Stomach smooth muscle (tissue), 2 donors: Measurements from ENCODE around the gene EPB41L3.

Source experiments
- H3K27ac ChIP-seq: one replicate; pipeline ENCODE4 v1.7.0; 2013; ENCODE audit warnings: mild to moderate bottlenecking, low read length, inconsistent platforms
- H3K27me3 ChIP-seq, 2 donors: one replicate each; pipeline ENCODE4 v1.7.0; 2013; ENCODE audit warnings: low read length in 2 of 2; ENCODE audit not compliant: insufficient read depth in 2 of 2, control insufficient read depth in 1 of 2
- H3K36me3 ChIP-seq, 2 donors: one replicate each; pipeline ENCODE4 v1.7.0; 2013; ENCODE audit warnings: low read length in 2 of 2; ENCODE audit not compliant: control insufficient read depth in 2 of 2, insufficient read depth in 2 of 2
- H3K4me1 ChIP-seq: one replicate; pipeline ENCODE4 v1.7.0; 2013; ENCODE audit warnings: low read length; ENCODE audit not compliant: control insufficient read depth, insufficient read depth
- H3K4me3 ChIP-seq, 2 donors: one replicate each; pipeline ENCODE4 v1.7.0; 2013; ENCODE audit warnings: low read length in 2 of 2
- H3K9ac ChIP-seq, 2 donors: one replicate each; pipeline ENCODE4 v1.7.0; 2013; ENCODE audit warnings: low read length in 2 of 2, mild to moderate bottlenecking in 1 of 2
- H3K9me3 ChIP-seq, 2 donors: one replicate each; pipeline ENCODE4 v1.7.0; 2013; ENCODE audit warnings: low read length in 2 of 2; ENCODE audit not compliant: control insufficient read depth in 2 of 2
- donor health status: healthy.
- donor health status: Pancreatic carcinoma.

EPB41L3 gene

DNA sequence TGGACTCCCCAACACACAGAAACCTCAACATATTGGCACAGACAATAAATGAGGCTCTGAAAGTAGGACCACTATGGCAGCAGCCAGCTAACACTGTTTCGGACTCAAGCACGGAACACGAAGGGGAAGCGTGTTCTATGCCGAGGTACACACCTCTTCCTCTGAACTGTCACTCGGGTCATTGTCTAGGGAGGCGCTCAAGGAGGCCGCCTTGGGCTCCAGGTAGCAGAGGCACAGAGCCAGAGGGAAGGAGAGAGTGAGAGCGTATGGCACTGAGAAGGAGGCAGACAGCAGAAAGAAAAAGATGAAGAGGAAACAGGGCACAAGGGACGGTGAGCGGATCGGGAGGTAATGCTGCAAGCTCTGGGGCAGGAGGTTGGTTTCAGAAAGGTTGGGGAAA is 128.1 kb downstream of the EPB41L3 start:
- no peaks in the 10 kb centered on the region for H3K9me3 ChIP-seq
- H3K36me3 ChIP-seq: peaks cover 0 to 2% of the 10 kb centered on the region in 2 donors
- H3K4me3 ChIP-seq: no peak overlapping the region
- H3K27ac ChIP-seq: no peak overlapping the region
- no peak overlapping the region for H3K9ac ChIP-seq
- no peaks in the 10 kb centered on the region for H3K27me3 ChIP-seq
- H3K4me1 ChIP-seq: no peaks in the 10 kb centered on the region

DNA sequence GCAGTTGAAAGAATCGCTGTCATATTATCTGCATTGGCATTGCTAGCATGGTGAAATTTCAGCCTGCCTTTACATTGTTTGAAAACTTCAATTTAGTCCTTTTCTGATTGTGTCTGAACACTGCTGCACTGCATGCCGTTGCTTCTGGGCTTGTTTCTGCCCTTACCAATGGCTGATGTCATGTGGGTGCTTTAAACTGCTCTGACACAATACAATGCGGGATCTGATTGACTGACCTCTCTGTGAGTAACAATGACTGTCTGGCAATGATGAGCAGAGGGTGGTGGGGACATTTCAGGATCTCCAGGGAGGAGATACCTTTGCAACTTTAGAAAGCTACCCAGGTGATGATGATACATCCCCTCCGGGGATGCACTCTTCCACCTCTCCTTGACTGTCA is 128.8 kb downstream of the EPB41L3 start:
- Histone ChIP-seq H3K27me3 (no peaks in the 10 kb centered on the region), H3K9ac (no peak overlapping the region), H3K4me3 (no peak overlapping the region), H3K9me3 (no peaks in the 10 kb centered on the region), H3K36me3 (peaks cover 0 to 2% of the 10 kb centered on the region in 2 donors), H3K4me1 (no peaks in the 10 kb centered on the region), H3K27ac (no peak overlapping the region)

- Histone ChIP-seq H3K9me3 (no peaks in the 10 kb centered on the region), H3K4me1 (no peaks in the 10 kb centered on the region), H3K9ac (no peak overlapping the region), H3K36me3 (peaks cover 0 to 2% of the 10 kb centered on the region in 2 donors), H3K27ac (no peak overlapping the region), H3K4me3 (no peak overlapping the region), H3K27me3 (no peaks in the 10 kb centered on the region)
Measured at GRCh38 chr18:5414546-5414945, 129.3 kb downstream of the EPB41L3 start.

DNA sequence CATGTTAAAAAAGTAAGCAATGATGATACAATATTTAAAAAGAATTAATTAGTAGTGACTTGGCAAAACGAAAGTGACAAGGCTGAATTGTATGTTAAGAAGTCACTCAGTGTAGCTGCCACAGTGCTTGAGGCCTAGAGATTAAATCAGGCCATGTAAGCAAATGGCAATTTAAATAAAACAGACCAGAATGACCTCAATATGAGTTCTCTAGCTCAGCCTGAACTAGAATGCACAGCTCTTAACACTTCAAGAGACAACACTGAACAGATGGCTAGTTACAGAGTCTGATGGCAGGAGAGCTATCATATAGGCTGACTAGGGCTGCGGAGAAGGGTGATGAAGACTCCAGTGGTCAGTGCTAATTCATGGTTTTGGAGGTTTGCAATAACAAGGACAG is 130.3 kb downstream of the EPB41L3 start:
- Histone ChIP-seq H3K27me3 (no peaks in the 10 kb centered on the region), H3K36me3 (peaks cover 0 to 2% of the 10 kb centered on the region in 2 donors), H3K9ac (no peak overlapping the region), H3K9me3 (no peaks in the 10 kb centered on the region), H3K4me1 (no peaks in the 10 kb centered on the region), H3K4me3 (no peak overlapping the region), H3K27ac (no peak overlapping the region)

DNA sequence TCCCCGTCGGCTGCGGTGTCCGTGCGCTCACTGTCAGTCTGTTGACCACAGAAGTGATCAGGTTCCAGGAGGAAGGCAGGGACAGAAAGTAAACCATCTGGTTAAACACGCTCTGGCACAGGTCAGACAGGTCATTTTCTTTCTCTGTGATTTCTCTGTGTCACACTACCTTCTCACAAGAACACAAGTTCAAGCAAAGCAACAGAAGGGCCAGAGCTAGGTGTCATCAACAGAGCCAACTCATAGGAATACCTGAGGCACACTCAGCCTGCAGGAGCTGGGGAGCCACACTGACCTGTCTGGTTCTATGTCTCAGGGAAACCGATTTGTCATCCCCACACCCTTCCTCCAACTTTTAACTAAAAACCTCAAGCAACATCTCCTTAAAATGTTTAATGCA is 133.2 kb downstream of the EPB41L3 start:
- Histone ChIP-seq H3K36me3 (peaks cover 0 to 2% of the 10 kb centered on the region in 2 donors), H3K4me3 (no peak overlapping the region), H3K27me3 (no peaks in the 10 kb centered on the region), H3K27ac (no peak overlapping the region), H3K9ac (no peak overlapping the region), H3K9me3 (no peaks in the 10 kb centered on the region), H3K4me1 (no peaks in the 10 kb centered on the region)

- peaks cover 0 to 2% of the 10 kb centered on the region in 2 donors for H3K9me3 ChIP-seq
- H3K9ac ChIP-seq: no peak overlapping the region
- no peaks in the 10 kb centered on the region for H3K27me3 ChIP-seq
- H3K4me1 ChIP-seq: no peaks in the 10 kb centered on the region
- H3K36me3 ChIP-seq: peaks cover 0 to 2% of the 10 kb centered on the region in 2 donors
- no peak overlapping the region for H3K27ac ChIP-seq
- H3K4me3 ChIP-seq: no peak overlapping the region
Measured at GRCh38 chr18:5398269-5398668, 145.5 kb downstream of the EPB41L3 start.

GRCh38 chr18:5397102-5397501 is 146.7 kb downstream of the EPB41L3 start:
- Histone ChIP-seq H3K36me3 (peaks cover 0 to 2% of the 10 kb centered on the region in 2 donors), H3K27ac (no peak overlapping the region), H3K4me3 (no peak overlapping the region), H3K9ac (no peak overlapping the region), H3K9me3 (peaks cover 0 to 2% of the 10 kb centered on the region in 2 donors), H3K4me1 (no peaks in the 10 kb centered on the region), H3K27me3 (no peaks in the 10 kb centered on the region)

DNA sequence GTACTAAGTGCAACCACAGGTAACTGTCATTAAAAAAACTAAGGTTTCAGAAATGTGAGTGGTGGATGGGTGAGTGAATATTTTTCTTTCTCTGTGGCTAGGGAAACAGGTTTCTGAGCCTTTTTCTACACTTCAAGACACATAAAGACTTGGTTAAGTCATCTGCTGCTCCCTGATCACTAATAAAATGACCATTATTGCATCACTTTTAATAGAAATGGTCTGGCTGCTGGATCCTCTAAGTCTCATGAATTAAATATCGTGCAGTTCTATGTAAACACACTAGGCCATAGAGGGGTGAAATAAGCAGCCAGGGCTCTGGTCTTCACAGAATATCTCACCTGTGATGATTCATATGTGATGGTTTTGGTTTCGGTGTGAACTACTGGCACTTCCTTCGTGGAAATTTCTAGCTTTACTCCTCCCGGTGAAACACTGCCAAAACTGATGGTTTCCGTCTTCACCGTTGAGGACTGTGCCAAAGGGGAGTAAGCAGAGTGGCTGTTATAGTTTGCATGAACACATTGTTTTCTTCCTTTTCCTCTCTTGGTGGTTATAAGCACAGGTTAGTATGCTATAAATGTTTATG is 147.8 kb downstream of the EPB41L3 start:
- Histone ChIP-seq H3K36me3 (peaks cover 0 to 2% of the 10 kb centered on the region in 2 donors), H3K4me3 (no peak overlapping the region), H3K27me3 (no peaks in the 10 kb centered on the region), H3K4me1 (no peaks in the 10 kb centered on the region), H3K27ac (no peak overlapping the region), H3K9me3 (peaks cover 0 to 2% of the 10 kb centered on the region in 2 donors), H3K9ac (no peak overlapping the region)

DNA sequence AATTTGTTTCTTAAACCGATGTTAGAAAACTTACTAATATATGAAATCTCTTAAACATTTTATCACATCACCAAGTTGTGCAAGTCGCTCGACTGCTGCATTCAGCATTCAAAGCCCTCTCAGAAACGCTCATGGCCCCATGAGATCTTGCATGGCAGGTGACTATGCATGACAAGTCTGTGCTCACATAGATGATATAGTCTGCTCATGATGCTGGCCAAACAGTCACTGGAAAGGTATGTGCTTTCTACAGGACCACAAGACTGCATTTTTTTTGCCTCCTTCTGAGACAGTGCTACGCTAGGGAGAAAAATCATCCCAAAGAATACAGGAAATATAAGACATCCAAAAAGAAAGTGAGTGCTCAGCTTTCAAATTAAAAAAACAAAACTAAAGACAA is 150.0 kb downstream of the EPB41L3 start:
- Histone ChIP-seq H3K4me3 (no peak overlapping the region), H3K27ac (no peak overlapping the region), H3K9ac (no peak overlapping the region), H3K4me1 (no peaks in the 10 kb centered on the region), H3K9me3 (peaks cover 0 to 2% of the 10 kb centered on the region in 2 donors), H3K36me3 (peaks cover 0 to 2% of the 10 kb centered on the region in 2 donors), H3K27me3 (no peaks in the 10 kb centered on the region)

GRCh38 chr18:5391409-5391808 is 152.4 kb downstream of the EPB41L3 start:
- H3K27ac ChIP-seq: no peak overlapping the region
- H3K36me3 ChIP-seq: peaks cover 0 to 2% of the 10 kb centered on the region in 2 donors
- H3K9ac ChIP-seq: no peak overlapping the region
- no peak overlapping the region for H3K4me3 ChIP-seq
- no peaks in the 10 kb centered on the region for H3K9me3 ChIP-seq
- H3K4me1 ChIP-seq: no peaks in the 10 kb centered on the region
- H3K27me3 ChIP-seq: no peaks in the 10 kb centered on the region

DNA sequence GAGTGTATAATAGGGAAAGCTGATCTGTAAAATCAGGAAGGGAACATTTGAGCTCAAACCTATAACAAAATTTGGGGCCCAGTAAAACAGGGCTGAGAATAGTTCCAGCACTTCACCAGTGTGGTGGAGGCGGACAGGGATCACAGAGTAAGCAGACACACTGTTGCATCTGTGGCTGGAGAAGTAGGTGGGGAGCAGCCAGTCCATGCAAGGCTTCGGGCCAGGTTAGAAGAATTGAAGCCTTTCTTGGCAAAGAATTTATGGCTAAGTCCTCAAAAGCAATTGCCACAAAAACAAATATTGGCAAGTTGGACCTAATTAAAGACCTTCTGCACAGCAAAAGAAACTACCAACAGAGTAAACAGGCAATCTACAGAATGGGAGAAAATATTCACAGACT is 154.4 kb downstream of the EPB41L3 start:
- Histone ChIP-seq H3K27ac (no peak overlapping the region), H3K9me3 (no peaks in the 10 kb centered on the region), H3K9ac (no peak overlapping the region), H3K4me3 (no peak overlapping the region), H3K27me3 (no peaks in the 10 kb centered on the region), H3K4me1 (no peaks in the 10 kb centered on the region), H3K36me3 (no peaks in the 10 kb centered on the region)
